ENCODE data around the gene SUPT6H.

SUPT6H gene

DNA sequence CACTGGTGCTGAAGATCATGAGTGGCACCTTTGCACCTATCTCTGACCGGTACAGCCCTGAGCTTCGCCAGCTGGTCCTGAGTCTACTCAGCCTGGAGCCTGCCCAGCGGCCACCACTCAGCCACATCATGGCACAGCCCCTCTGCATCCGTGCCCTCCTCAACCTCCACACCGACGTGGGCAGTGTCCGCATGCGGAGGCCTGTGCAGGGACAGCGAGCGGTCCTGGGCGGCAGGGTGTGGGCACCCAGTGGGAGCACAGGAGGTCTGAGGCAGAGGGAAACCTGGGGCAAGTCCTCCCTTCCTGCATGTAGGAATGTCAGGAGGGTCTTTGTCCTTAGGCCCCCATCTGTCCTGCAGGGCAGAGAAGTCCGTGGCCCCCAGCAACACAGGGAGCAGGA, 75.3 kb downstream of the SUPT6H start (continued):
- no peak for TF ChIP-seq ZNF530 (tag by site-specific recombination; IDR thresholded peaks at IDR 0.05; ENCODE audit: low read depth)
- TF ChIP-seq PBX3 (CRISPR knock-in tag; IDR thresholded peaks at IDR 0.05) = no peak
- no peak for TF ChIP-seq ZNF324 (tag by site-specific recombination; IDR thresholded peaks at IDR 0.05)
- no peak for TF ChIP-seq HOXA7 (CRISPR knock-in tag; IDR thresholded peaks at IDR 0.05; ENCODE audit: borderline replicate concordance)
- TF ChIP-seq SCRT1 (tag by site-specific recombination; IDR thresholded peaks at IDR 0.05; ENCODE audit: borderline replicate concordance) = no peak
- TF ChIP-seq SALL2 (tag by site-specific recombination; IDR thresholded peaks at IDR 0.05; ENCODE audit: borderline replicate concordance) = no peak
- TF ChIP-seq ZNF843 (tag by site-specific recombination; IDR thresholded peaks at IDR 0.05) = no peak
- TF ChIP-seq ZNF585B (tag by site-specific recombination; IDR thresholded peaks at IDR 0.05) = no peak
- no peak for TF ChIP-seq ZNF239 (tag by site-specific recombination; IDR thresholded peaks at IDR 0.05)

DNA sequence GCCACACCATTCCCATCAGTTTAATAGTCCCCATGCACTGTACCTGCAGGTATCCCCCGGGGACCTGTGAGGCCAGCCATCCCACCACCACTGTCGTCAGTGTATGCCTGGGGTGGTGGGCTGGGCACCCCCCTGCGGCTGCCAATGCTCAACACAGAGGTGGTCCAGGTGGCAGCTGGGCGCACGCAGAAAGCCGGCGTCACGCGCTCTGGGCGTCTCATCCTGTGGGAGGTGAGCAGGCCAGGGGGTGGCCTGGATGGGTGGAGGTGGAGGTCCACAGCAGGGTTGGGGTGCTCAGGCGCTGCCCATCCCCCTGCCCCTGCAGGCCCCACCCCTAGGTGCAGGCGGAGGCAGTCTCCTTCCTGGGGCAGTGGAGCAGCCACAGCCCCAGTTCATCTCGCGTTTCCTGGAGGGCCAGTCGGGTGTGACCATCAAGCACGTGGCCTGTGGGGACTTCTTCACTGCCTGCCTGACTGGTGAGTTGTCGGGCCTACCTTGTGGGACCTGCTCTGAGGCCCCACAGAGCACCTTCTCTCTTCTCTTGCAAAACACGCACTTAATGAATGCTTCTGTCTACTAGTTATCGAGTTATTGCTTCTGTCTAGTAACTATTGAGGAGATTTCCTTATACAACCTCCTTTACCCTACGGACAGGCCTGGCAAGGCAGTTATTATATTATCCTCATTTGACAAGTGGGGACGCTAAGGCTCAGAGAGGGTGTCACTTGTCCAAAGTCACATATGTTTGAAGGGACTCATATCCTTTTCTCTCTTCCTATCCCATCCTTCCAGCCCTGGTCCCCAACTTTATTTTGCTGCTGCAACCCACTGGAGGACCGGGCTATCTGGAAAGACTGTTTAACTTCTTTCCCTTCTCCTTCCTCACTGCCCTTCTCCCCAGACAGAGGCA, 76.0 kb downstream of the SUPT6H start:
- TF ChIP-seq ZEB2 (tag by site-specific recombination; IDR thresholded peaks at IDR 0.05) = no peak
- no peak for TF ChIP-seq ZFP3 (tag by site-specific recombination; IDR thresholded peaks at IDR 0.05; ENCODE audit: low read depth)
- no peak for TF ChIP-seq ZSCAN23 (tag by site-specific recombination; IDR thresholded peaks at IDR 0.05)
- Histone ChIP-seq H3K9me3 (ENCODE audit: control insufficient read depth, insufficient read depth, low read depth, low read length) (no peaks in the 10 kb centered on the region), H3K4me3 (ENCODE audit: low read depth, low read length) (no peak overlapping the region), H3K4me1 (ENCODE audit: control insufficient read depth, insufficient read depth, low read length) (0 out of 2 replicates have a peak, but pooled peaks cover 3% of the 10 kb centered on the region), H3K27ac (ENCODE audit: extremely low read depth, low read depth, low read length) (no peak overlapping the region), H3K36me3 (ENCODE audit: control insufficient read depth in 2 of 2, insufficient read depth in 1 of 2, low read length in 2 of 2) (peaks cover 0 to 31% of the 10 kb centered on the region in 2 experiments; a peak in 1 of 3 replicates)
- ChIA-PET POLR2A (interaction anchor here (0.7 to 1.0 kb wide), 2 partner anchors 10 to 18 kb away, joined by 3 to 4 read pairs; partner anchors contain the start of gene RPL23A), CTCF (no interaction called here)

DNA sequence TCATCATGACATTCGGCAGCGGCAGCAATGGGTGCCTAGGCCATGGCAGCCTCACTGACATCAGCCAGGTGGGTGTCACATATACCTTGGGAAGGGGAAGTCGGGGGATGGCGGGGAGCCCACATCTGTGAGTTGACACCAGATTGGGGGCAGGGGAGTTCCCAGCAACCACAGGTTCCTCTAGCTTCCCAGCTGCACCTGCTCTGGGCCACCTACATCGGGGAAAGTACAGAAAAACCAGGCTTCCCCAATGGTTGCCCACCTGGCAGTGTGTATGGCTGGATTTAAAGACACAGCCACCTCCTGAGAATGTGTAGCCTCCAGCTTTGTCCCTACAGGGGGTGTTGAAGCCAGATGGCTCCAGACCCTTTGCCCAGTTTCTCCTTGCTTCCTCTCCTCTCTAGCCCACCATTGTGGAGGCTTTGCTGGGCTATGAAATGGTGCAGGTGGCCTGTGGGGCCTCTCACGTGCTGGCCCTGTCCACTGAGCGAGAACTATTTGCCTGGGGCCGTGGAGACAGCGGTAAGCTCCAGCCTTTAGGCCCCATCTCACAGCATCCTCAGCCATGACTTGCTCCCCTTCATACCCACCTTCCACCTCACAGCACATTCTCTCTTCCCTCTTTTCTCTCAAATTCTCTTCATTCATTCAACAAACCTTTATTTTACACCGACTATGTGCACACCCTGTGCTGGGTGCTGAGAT, 76.8 kb downstream of the SUPT6H start:
- H3K9me3 ChIP-seq (ENCODE audit: control insufficient read depth, insufficient read depth, low read depth, low read length) = no peaks in the 10 kb centered on the region
- CTCF ChIA-PET = interaction anchor here (16.7 kb wide), 1 partner anchor 13 kb away, joined by 445 read pairs; the partner anchor contains the start of genes NEK8, RPL23A and TLCD1
- H3K4me3 ChIP-seq (ENCODE audit: low read depth, low read length) = no peak overlapping the region
- H3K27ac ChIP-seq (ENCODE audit: extremely low read depth, low read depth, low read length) = no peak overlapping the region
- POLR2A ChIA-PET = interaction anchor here (0.7 kb wide), 1 partner anchor 19 kb away, joined by 4 read pairs; the partner anchor contains the start of gene RPL23A
- 0 out of 2 replicates have a peak, but pooled peaks cover 3% of the 10 kb centered on the region for H3K4me1 ChIP-seq (ENCODE audit: control insufficient read depth, insufficient read depth, low read length)
- TF ChIP-seq MEIS1 (CRISPR knock-in tag; IDR thresholded peaks at IDR 0.05; ENCODE audit: borderline replicate concordance) = no peak
- no peak for TF ChIP-seq YY1 (tag by site-specific recombination; IDR thresholded peaks at IDR 0.05)
- no peak for TF ChIP-seq ZNF184 (tag by site-specific recombination; IDR thresholded peaks at IDR 0.05)
- TF ChIP-seq ZNF776 (tag by site-specific recombination; IDR thresholded peaks at IDR 0.05; ENCODE audit: borderline replicate concordance) = no peak
- TF ChIP-seq PRDM4 (tag by site-specific recombination; IDR thresholded peaks at IDR 0.05) = no peak
- TF ChIP-seq ZBTB8A (tag by site-specific recombination; IDR thresholded peaks at IDR 0.05) = no peak
- TF ChIP-seq, protein P1, sequence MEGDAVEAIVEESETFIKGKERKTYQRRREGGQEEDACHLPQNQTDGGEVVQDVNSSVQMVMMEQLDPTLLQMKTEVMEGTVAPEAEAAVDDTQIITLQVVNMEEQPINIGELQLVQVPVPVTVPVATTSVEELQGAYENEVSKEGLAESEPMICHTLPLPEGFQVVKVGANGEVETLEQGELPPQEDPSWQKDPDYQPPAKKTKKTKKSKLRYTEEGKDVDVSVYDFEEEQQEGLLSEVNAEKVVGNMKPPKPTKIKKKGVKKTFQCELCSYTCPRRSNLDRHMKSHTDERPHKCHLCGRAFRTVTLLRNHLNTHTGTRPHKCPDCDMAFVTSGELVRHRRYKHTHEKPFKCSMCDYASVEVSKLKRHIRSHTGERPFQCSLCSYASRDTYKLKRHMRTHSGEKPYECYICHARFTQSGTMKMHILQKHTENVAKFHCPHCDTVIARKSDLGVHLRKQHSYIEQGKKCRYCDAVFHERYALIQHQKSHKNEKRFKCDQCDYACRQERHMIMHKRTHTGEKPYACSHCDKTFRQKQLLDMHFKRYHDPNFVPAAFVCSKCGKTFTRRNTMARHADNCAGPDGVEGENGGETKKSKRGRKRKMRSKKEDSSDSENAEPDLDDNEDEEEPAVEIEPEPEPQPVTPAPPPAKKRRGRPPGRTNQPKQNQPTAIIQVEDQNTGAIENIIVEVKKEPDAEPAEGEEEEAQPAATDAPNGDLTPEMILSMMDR (tag by site-specific recombination; IDR thresholded peaks at IDR 0.05) = no peak
- no peak for TF ChIP-seq PRDM1 (tag by site-specific recombination; IDR thresholded peaks at IDR 0.05)
- H3K36me3 ChIP-seq (ENCODE audit: control insufficient read depth in 2 of 2, insufficient read depth in 1 of 2, low read length in 2 of 2) = peaks cover 0 to 31% of the 10 kb centered on the region in 2 experiments; a peak in 1 of 3 replicates
